ENCODE data around the gene SRSF9. TPM values are rescaled to one million over a fixed set of nuclear protein-coding genes. Genes with fewer than 3 reads are reported as not detected.
"Not testable (repeated sequence)": the region's sequence is repeated elsewhere in the genome, so short reads cannot be mapped to it uniquely, and the experiment has no call there.

Gene SRSF9
- total and polyA plus RNA-seq, 2 donors, result 80.0 to 90.6 TPM

- no peak for DNase-seq (ENCODE audit: extremely low spot score)
- no peak overlapping the region for H3K4me3 ChIP-seq (ENCODE audit: low read depth, low read length)
- H3K36me3 ChIP-seq (ENCODE audit: insufficient read depth), result peaks cover 2% of the 10 kb centered on the region
- 96% methylated on average over 3 of the region's 3 CpGs for WGBS
- H3K27ac ChIP-seq (ENCODE audit: low read depth), result no peak overlapping the region
- no peaks in the 10 kb centered on the region for H3K4me1 ChIP-seq (ENCODE audit: insufficient read depth)
Measured at GRCh38 chr12:120453060-120453750, 16.3 kb downstream of the SRSF9 start.

GRCh38 chr12:120452524-120452923, 17.0 kb downstream of the SRSF9 start:
- H3K4me1 ChIP-seq (ENCODE audit: insufficient read depth); H3K4me3 ChIP-seq (ENCODE audit: low read depth, low read length); H3K36me3 ChIP-seq (ENCODE audit: insufficient read depth); DNase-seq (ENCODE audit: extremely low spot score); H3K27ac ChIP-seq (ENCODE audit: low read depth): not testable (repeated sequence)
- WGBS, result 86% methylated on average over 5 of the region's 5 CpGs

- no peak for DNase-seq (ENCODE audit: extremely low spot score)
- Histone ChIP-seq H3K36me3 (ENCODE audit: insufficient read depth) (peaks cover 4% of the 10 kb centered on the region), H3K4me3 (ENCODE audit: low read depth, low read length) (no peak overlapping the region), H3K4me1 (ENCODE audit: insufficient read depth) (peaks cover 1% of the 10 kb centered on the region), H3K27ac (ENCODE audit: low read depth) (no peak overlapping the region)
- WGBS, result 94% methylated on average over 4 of the region's 4 CpGs
Measured at GRCh38 chr12:120447992-120448391, 21.6 kb downstream of the SRSF9 start.

DNA sequence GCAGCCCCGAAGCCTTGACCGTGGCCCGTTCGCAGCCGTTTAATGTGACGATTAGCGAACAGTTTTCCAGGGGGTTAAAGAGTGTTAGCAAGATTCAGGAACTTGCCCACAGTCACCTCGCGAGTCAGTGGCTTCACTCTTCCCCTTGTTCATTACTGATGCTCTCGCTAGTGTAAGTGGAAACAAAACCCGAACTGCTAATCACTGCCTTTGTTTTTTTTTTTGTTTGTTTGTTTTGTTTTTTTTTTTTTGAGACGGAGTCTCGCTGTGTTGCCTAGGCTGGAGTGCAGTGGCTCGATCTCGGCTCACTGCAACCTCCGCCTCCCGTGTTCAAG, 22.7 kb downstream of the SRSF9 start:
- 7% methylated on average over 17 of the region's 17 CpGs for WGBS
- DNase-seq (ENCODE audit: extremely low spot score); H3K36me3 ChIP-seq (ENCODE audit: insufficient read depth); H3K4me1 ChIP-seq (ENCODE audit: insufficient read depth): not testable (repeated sequence)
- Histone ChIP-seq H3K4me3 (ENCODE audit: low read depth, low read length) (peak overlapping the region; percentile 72), H3K27ac (ENCODE audit: low read depth) (peak overlapping the region; percentile 86)

GRCh38 chr12:120445911-120446843, 23.4 kb downstream of the SRSF9 start, which contains the start of the genes GATC and TRIAP1:
GATC (plus strand) TSS chr12:120446444; CDS start chr12:120446481, 37 bp downstream.
TRIAP1 (minus strand) TSS chr12:120446384; CDS start chr12:120446372, 12 bp downstream.
- under 1% methylated on average over 73 of the region's 73 CpGs for WGBS
- no peak for DNase-seq (ENCODE audit: extremely low spot score)
- peaks cover 1% of the 10 kb centered on the region for H3K4me1 ChIP-seq (ENCODE audit: insufficient read depth)
- H3K27ac ChIP-seq (ENCODE audit: low read depth), result peak within 1 kb of the TSS; percentile 86
- H3K36me3 ChIP-seq (ENCODE audit: insufficient read depth), result peaks cover 6% of the 10 kb centered on the region
- peak within 1 kb of the TSS; percentile 72 for H3K4me3 ChIP-seq (ENCODE audit: low read depth, low read length)

- peaks cover 1% of the 10 kb centered on the region for H3K4me1 ChIP-seq (ENCODE audit: insufficient read depth)
- peaks cover 6% of the 10 kb centered on the region for H3K36me3 ChIP-seq (ENCODE audit: insufficient read depth)
- H3K27ac ChIP-seq (ENCODE audit: low read depth), result no peak overlapping the region
- WGBS, result 90% methylated on average over 2 of the region's 2 CpGs
- H3K4me3 ChIP-seq (ENCODE audit: low read depth, low read length), result no peak overlapping the region
- no peak for DNase-seq (ENCODE audit: extremely low spot score)
Measured at GRCh38 chr12:120444676-120445075, 24.9 kb downstream of the SRSF9 start.

DNA sequence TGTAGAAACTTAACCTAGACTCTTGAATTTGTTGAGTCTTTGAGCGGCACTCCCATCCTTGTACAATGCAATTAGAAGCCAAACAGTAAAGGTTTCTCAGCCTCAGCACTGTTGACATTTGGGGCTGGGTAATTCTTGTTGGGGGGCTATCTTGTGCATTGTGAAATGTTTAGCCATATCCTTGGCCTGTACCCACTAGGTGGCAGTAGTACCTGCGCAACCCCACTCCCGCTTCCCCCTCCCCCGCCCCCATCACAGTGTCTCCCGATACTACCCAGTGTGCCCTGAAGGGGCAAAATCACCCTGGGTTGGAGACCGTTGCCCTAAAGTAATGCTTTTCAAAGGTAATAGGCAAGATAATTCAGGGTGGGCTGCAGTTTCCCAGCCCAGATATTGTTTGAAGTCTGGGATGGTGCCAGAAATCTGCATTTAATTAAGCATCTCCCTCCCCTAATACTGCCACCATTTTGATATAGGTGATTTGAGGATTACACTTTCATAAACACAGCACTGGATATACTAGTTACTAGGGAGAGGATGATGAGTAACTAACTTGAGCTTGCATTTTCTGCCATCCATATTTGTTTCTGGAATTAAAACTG, 29.8 kb downstream of the SRSF9 start:
- no peak for DNase-seq (ENCODE audit: extremely low spot score)
- peaks cover 4% of the 10 kb centered on the region for H3K36me3 ChIP-seq (ENCODE audit: insufficient read depth)
- no peak overlapping the region for H3K4me3 ChIP-seq (ENCODE audit: low read depth, low read length)
- no peaks in the 10 kb centered on the region for H3K4me1 ChIP-seq (ENCODE audit: insufficient read depth)
- 14% methylated on average over 6 of the region's 6 CpGs for WGBS
- no peak overlapping the region for H3K27ac ChIP-seq (ENCODE audit: low read depth)

- H3K27ac ChIP-seq (ENCODE audit: low read depth), result no peak overlapping the region
- peak overlapping the region; percentile 77 for H3K4me3 ChIP-seq (ENCODE audit: low read depth, low read length)
- H3K4me1 ChIP-seq (ENCODE audit: insufficient read depth), result no peaks in the 10 kb centered on the region
- no peak for DNase-seq (ENCODE audit: extremely low spot score)
- H3K36me3 ChIP-seq (ENCODE audit: insufficient read depth), result peaks cover 2% of the 10 kb centered on the region
- WGBS, result 38% methylated on average over 17 of the region's 17 CpGs
Measured at GRCh38 chr12:120438495-120439198, 30.9 kb downstream of the SRSF9 start.

DNA sequence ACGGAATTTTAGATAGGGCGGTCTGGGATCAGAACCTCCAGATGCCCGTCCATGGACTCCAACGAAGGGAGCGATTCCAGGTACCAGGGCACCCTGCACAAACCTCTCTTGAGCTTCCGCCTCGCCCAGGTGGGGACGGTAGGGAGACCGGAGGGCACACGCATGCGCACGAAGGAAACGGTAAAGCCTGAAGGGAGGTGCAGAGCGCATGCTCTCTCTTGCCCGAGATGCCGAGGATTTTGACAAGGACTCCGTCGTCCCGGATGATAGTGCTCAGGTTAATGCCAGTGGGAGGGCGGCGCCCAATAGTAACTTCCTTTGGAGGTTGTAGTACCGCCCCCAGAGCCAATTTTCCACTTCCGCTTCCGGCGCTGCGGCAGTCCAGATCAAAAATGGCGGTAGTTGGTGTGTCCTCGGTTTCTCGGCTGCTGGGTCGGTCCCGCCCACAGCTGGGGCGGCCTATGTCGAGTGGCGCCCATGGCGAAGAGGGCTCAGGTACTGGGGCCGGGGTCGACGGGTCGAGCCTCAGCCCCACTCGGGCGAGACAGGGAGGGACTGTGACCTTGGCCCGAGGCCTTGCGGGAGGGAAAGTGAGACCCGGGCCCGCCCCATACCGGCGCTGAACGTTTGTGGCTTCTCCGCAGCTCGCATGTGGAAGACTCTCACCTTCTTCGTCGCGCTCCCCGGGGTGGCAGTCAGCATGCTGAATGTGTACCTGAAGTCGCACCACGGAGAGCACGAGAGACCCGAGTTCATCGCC, 31.6 kb downstream of the SRSF9 start, which contains the start of gene COX6A1:
Gene COX6A1, plus strand, starts transcription at position 379 of the 760 bp plus-strand sequence. Its CDS starts 14 bp downstream, at position 393.
- Histone ChIP-seq H3K27ac (ENCODE audit: low read depth) (peak within 1 kb of the TSS; percentile 84), H3K4me1 (ENCODE audit: insufficient read depth) (no peaks in the 10 kb centered on the region), H3K36me3 (ENCODE audit: insufficient read depth) (peaks cover 2% of the 10 kb centered on the region), H3K4me3 (ENCODE audit: low read depth, low read length) (peak within 1 kb of the TSS; percentile 77)
- WGBS, result under 1% methylated on average over 59 of the region's 59 CpGs
- peak; percentile 98 for DNase-seq (ENCODE audit: extremely low spot score)

DNA sequence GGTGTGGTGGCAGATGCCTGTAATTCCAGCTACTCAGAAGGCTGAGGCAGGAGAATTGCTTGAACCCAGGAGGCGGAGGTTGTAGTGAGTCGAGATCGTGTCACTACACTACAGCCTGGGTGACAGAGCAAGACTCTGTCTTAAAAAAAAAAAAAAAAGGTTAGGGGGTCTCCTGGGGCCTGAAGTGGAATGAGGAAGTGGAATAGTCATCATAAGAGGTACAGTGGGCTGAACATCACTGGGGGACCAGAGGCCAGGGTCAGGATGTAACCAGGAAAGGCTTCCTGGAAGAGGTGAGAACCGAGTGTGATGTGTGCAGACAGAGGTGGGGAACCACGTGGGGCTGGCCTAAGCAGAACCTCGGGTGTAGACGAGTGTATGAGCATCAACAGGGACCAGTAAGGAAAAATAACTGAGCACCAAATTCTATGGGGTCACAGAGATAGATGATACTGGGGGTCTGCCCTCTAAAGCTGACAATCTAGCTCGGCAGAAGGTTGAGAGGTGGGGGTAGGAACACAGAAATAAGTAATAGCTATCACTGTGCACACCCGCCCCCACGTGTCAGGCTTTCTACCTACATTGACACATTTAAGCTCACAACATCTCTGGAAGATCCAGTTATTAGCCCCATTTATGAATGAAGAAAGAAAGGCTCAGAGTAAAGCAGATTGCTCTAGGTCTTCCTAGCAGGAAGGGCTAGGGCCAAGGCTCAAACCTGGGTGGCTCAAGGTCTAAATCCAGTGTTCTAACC, 36.6 kb downstream of the SRSF9 start:
- no peaks in the 10 kb centered on the region for H3K4me1 ChIP-seq (ENCODE audit: insufficient read depth)
- 64% methylated on average over 10 of the region's 10 CpGs for WGBS
- no peak overlapping the region for H3K27ac ChIP-seq (ENCODE audit: low read depth)
- H3K4me3 ChIP-seq (ENCODE audit: low read depth, low read length), result no peak overlapping the region
- no peak for DNase-seq (ENCODE audit: extremely low spot score)
- H3K36me3 ChIP-seq (ENCODE audit: insufficient read depth), result no peaks in the 10 kb centered on the region

DNA sequence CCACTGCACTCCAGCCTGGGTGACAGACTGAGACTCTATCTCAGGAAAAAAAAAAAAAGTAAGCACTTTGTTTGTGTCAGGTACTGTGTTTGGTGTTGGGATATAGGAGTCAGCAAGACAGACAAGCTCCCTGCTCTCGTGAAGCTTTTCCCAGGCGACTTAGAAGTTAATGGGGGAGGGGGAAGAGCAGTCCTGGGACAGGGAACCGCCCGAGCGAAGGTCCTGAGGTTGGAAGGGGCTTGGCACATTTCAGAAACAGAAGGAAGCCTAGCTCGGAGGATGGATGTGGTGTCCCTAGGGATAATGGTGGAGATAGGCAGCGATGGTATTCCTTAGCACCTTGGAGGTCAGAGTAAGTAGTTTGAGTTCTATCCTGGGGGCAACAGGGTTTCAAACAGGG, 40.2 kb downstream of the SRSF9 start:
- WGBS, result 58% methylated on average over 7 of the region's 7 CpGs
- no peaks in the 10 kb centered on the region for H3K4me1 ChIP-seq (ENCODE audit: insufficient read depth)
- no peak for DNase-seq (ENCODE audit: extremely low spot score)
- H3K36me3 ChIP-seq (ENCODE audit: insufficient read depth), result no peaks in the 10 kb centered on the region
- H3K27ac ChIP-seq (ENCODE audit: low read depth), result no peak overlapping the region
- H3K4me3 ChIP-seq (ENCODE audit: low read depth, low read length), result no peak overlapping the region

GRCh38 chr12:120428597-120429229, 40.8 kb downstream of the SRSF9 start:
- no peak for DNase-seq (ENCODE audit: extremely low spot score)
- H3K4me3 ChIP-seq (ENCODE audit: low read depth, low read length), result no peak overlapping the region

More at GRCh38 chr12:120428597-120429229, 40.8 kb downstream of the SRSF9 start:
- Histone ChIP-seq H3K27ac (ENCODE audit: low read depth) (no peak overlapping the region), H3K4me1 (ENCODE audit: insufficient read depth) (no peaks in the 10 kb centered on the region), H3K36me3 (ENCODE audit: insufficient read depth) (no peaks in the 10 kb centered on the region)
- 57% methylated on average over 8 of the region's 8 CpGs for WGBS

Data from urinary bladder (tissue), 4 donors.